GM19025 (cell line): Measurements from ENCODE around the gene CLEC4M.
"Not testable (repeated sequence)": the region's sequence is repeated elsewhere in the genome, so short reads cannot be mapped to it uniquely, and the experiment has no call there.

Source experiments
- ATAC-seq: cut with Tn5 transposase; IDR thresholded peaks from one replicate; pipeline ENCODE4 v1.9.1; 2021; ENCODE audit warnings: mild to moderate bottlenecking, low read depth, moderate library complexity; ENCODE audit not compliant: unreplicated experiment

The CLEC4M gene

GRCh38 chr19:7767487-7767886 lies 4.4 kb downstream of the CLEC4M start:
- ATAC-seq: no peak

- ATAC-seq: no peak
These were observed 6.1 kb downstream of the CLEC4M start for GRCh38 chr19:7769171-7769570.

DNA sequence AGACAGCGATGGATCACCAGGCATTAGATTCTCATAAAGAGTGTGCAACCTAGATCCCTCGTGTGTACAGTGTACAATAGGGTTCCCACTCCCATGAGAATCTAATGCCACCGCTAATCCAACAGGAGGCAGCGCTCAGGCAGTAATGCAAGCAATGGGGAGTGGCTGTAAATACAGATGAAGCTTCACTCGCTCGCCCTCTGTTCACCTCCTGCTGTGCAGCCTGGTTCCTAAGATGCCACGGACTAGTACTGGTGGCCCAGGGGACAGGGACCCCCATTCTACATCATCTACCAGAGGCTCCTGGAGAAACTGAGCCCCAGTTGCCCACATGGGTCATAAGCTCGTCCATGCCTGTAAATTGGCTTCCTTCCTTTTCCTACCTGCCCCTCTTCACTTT lies 8.0 kb downstream of the CLEC4M start:
- no peak for ATAC-seq

DNA sequence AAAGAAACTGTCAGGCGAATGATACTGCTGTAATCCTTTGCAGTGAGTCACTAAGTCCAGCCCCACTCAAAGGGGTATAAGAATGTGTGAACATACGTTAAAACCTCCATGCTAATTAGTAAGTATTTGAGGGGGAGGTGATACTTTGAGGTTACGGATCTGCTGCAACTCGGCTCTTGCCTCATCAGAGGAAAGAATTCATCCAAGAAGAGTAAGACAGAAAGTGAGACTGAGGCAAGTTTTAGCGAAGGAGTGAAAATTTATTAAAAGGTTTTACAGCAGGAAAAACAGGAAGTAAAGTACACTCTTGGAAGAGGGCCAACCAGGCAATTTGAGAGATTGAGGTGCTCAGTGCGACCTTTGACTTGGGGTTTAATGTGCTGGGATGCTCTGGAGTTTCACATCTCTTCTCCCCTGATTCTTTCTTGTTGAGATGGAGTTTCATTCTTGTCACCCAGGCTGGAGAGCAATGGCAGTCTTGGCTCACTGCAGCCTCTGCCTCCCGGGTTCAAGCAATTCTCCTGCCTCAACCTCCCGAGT lies 9.8 kb downstream of the CLEC4M start:
- ATAC-seq: no peak

DNA sequence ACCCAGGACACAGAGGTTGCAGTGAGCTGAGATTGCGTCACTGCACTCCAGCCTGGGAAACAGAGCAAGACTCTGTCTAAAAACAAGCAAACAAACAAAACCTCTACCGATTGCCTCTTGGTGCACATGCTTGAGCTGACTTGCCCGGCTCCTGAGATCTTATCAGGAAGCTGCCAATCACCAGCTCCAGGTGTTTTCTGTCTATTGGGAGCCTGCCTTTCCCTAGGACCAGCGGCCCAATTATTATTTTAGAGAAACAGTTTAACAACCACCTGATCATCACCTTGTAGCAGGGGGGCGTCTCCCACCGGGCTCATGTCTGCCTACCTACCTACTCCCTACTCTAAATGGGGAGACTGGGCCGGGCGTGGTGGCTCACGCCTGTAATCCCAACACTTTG lies 10.8 kb downstream of the CLEC4M start:
- no peak for ATAC-seq

DNA sequence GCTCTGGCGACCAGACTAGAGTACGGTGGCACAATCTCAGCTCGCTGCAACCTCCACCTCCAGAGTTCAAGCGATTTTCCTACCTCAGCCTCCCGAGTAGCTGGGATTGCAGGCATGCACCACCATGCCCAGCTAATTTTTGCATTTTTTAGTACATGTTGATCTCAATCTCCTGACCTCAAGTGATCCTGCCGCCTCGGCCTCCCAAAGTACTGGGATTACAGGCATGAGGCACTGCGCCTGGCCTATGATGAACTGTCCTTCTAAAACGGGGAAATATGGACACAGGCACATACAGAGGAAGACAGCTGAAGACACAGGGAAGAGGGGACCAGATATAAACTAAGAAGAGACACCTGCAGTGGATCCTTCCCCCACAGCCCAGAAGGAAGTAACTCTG lies 12.7 kb downstream of the CLEC4M start:
- no peak for ATAC-seq

GRCh38 chr19:7778081-7778480 lies 15.0 kb downstream of the CLEC4M start:
- ATAC-seq: no peak

GRCh38 chr19:7779631-7780486 lies 16.8 kb downstream of the CLEC4M start:
- no peak for ATAC-seq

- ATAC-seq: no peak
These were observed 18.1 kb downstream of the CLEC4M start for GRCh38 chr19:7781157-7781556.

- ATAC-seq: no peak
These were observed 21.0 kb downstream of the CLEC4M start for GRCh38 chr19:7783991-7784423.

- ATAC-seq: no peak
These were observed 21.8 kb downstream of the CLEC4M start for GRCh38 chr19:7784856-7785255.

DNA sequence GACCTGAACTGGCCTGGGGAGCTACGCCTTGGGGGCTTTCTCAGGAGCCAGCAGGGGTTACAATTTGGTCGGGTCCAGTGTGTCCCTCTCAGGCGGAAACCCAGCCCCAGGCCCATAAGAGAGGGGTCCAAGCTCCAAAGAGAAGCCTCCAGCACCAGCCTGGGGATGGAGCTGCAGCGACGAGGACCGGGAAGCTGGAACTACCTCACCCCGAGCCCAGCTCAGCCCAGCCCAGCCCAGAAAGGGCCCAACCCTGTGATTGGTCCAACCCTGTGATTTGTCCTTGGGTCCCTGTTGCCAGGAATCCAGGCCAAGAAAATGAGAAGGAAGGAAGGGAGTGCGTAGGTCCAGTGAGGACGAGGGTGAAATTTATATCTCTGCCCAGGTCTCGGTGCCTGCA lies 24.1 kb downstream of the CLEC4M start:
- ATAC-seq: no peak

DNA sequence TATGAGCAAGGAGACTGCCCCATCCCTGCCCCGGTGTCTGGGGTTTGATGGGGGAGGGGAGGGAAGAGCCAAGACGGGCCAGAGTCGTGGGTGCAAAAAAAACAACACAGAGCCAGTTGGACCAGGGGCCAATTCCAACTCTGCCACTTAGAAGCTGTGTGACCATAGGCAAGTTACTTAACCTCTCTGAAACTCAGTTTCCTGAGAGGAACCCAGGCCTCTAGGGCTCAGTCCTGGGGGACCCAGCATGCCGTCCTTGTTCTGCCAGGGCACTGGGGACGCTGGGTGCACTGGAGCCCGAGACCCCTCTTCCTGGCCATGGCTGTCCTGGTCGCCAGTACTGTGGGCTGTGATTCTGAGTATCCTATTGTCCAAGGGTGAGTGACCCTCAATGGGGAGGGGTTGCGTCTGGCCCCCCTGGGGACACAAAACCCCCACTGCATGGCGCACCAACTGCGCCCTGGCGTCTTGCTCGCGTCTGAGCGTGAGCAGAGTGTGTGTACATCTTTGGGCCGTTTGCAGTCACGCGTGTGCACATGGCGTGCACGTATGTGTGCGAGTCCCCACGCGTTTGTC lies 24.6 kb downstream of the CLEC4M start:
- no peak for ATAC-seq

DNA sequence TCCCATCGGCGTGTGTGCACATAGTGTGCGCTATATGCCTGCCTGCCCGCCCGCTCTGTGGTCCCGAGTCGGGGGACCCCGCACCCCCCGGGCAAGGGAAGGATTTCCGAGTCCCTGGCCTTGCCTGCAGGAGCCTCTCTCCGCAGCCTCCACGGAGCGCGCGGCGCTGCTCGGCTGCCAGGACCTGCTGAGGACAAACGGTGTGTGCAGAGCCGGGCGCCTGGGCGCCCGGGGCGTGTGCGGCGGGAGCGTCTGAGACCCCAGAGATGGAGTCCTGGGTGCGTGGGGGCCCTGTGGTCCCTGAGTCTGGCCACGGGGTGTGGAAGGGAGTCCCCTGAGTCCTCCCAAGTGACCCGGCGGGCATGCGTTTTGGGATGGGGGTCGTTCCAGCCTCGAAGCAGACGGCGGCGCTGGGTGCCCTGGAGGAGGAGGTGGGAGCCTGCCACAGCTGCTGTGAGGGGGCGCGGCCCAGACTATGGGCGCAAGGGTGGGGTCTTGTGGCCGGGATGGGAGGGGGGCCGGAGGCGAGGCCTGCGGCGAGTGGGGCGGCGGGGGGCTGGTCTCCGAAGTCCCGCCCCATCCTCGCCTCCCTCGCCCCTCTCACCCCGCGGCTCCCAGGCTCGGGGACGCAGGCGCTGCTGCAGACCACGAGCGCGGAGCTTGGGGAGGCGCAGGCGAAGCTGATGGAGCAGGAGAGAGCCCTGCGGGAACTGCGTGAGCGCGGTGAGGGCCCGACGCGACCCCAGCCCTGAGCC lies 25.3 kb downstream of the CLEC4M start:
- no peak for ATAC-seq

GRCh38 chr19:7788933-7789323 lies 25.9 kb downstream of the CLEC4M start:
- ATAC-seq: no peak

- no peak for ATAC-seq
These were observed 26.4 kb downstream of the CLEC4M start for GRCh38 chr19:7789447-7789846.

DNA sequence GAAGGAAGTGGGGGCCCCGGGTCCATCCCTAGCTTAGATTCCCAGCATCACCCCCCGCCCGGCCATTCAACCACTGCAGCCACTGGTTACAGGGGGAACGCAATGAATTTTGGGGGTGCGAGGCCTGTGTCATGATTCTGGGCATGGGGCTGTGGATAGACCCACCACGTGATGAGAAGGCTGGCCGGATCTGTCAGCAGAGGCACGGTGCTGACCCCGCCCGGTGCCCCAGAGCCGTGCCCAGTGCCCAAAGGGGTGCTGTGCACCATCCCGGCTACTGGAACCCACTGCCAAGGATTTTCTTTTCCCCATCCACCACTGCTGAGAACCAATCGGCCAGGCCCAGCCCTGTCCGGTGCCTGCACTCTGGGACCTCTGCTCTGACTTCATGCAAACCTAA lies 27.4 kb downstream of the CLEC4M start:
- no peak for ATAC-seq

DNA sequence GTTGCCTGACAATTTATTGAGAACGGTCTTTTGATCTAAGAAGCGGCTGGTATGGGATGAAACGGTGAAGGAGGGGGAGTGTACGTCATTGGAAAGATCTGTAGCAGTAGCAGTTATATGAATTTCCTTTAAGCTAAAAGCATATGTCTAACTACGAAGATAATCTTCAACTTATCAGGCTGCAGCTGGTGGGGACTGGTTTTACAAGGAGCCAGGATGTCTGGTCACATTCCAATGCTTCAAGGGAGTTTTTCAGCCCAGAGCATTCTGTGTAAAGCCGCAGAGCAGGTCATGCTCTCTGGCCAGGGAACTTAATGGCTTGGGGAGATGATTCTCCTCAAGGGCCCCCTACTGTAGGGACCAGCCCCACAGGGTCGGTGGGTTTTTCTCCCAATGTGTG lies 29.2 kb downstream of the CLEC4M start:
- no peak for ATAC-seq

DNA sequence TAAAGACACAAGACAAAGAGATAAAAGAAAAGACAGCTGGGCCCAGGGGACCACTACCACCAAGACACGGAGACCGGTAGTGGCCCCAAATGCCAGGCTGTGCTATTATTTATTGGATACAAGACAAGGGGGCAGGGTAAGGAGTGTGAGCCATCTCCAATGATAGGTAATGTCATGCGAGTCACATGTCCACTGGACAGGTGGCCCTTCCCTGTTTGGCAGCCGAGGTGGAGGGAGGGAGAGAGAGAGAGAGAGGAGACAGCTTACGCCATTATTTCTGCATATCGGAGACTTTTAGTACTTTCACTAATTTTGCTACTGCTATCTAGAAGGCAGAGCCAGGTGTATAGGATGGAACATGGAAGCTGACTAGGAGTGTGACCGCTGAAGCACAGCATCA lies 29.7 kb downstream of the CLEC4M start:
- not testable (repeated sequence) for ATAC-seq

GRCh38 chr19:7793493-7793892 lies 30.4 kb downstream of the CLEC4M start:
- no peak for ATAC-seq

DNA sequence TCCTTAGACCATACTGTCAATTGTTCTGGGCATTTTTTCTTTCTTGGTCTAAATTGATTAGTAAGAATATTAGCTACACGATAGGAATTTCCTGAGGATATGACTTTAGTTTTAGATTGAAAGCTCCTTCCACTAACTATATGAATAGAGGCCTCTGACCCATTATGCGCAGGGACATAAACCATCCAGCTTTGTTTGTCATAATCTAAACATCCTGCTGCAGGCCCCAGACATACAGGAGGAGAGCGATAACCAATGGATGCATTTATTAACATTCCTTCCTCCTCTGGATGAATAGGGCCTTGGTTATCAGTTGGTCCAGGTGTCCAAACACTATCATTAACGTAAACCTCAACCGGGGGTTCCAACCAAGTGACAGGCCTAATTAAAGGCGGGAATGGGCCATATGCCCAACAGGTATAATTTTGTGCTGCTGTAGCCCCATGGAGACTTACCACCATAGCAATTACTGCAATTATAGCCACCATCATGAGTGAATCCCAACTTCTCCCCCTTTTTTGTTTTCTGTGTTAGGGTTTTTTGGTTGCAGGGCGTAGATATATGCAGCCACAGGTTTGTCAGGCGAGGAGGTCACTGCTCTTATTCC lies 32.6 kb downstream of the CLEC4M start:
- ATAC-seq: no peak
